Neural crest cell (in vitro differentiated cells): Measurements from ENCODE around the gene CORO6. TPM values are rescaled to one million over a fixed set of nuclear protein-coding genes. Genes with fewer than 3 reads are reported as not detected.

Experiments used
- DNase-seq: peaks from one replicate; pipeline ENCODE4 v3.0.0; 2021; ENCODE audit warnings: low read depth, mixed read lengths, low spot score
- H3K27ac Mint-ChIP-seq: one replicate; pipeline ENCODE4 v1.8.0; 2021; ENCODE audit warnings: mild to moderate bottlenecking, mixed read lengths; ENCODE audit not compliant: unreplicated experiment
- H3K27me3 Mint-ChIP-seq: 2 replicates; pipeline ENCODE4 v1.8.0; 2021; ENCODE audit warnings: low read depth, mild to moderate bottlenecking, mixed read lengths
- H3K36me3 Mint-ChIP-seq: 2 replicates; pipeline ENCODE4 v1.8.0; 2021; ENCODE audit warnings: low read depth, mild to moderate bottlenecking, mixed read lengths
- H3K4me1 Mint-ChIP-seq: 2 replicates; pipeline ENCODE4 v1.8.0; 2021; ENCODE audit warnings: mixed read lengths
- H3K4me3 Mint-ChIP-seq: one replicate; pipeline ENCODE4 v1.8.0; 2021; ENCODE audit warnings: mild to moderate bottlenecking, mixed read lengths
- H3K9me3 Mint-ChIP-seq: 2 replicates; pipeline ENCODE4 v1.8.0; 2021; ENCODE audit warnings: mixed read lengths
- total RNA-seq: library from RNA; stranded (reverse); gene quantifications from 2 replicates; pipeline ENCODE4 v1.2.1, GENCODE V29; 2021
- TF ChIP-seq, protein P1 (sequence below): fragments of 200-600 bp; sonication (generic); conservative IDR thresholded peaks from 2 replicates; pipeline ENCODE4 v1.5.0; 2021; ENCODE audit warnings: antibody characterized with exemption, mild to moderate bottlenecking

CORO6 gene
- total RNA-seq, 1 donor from 2014 or later = 2.7 TPM

DNA sequence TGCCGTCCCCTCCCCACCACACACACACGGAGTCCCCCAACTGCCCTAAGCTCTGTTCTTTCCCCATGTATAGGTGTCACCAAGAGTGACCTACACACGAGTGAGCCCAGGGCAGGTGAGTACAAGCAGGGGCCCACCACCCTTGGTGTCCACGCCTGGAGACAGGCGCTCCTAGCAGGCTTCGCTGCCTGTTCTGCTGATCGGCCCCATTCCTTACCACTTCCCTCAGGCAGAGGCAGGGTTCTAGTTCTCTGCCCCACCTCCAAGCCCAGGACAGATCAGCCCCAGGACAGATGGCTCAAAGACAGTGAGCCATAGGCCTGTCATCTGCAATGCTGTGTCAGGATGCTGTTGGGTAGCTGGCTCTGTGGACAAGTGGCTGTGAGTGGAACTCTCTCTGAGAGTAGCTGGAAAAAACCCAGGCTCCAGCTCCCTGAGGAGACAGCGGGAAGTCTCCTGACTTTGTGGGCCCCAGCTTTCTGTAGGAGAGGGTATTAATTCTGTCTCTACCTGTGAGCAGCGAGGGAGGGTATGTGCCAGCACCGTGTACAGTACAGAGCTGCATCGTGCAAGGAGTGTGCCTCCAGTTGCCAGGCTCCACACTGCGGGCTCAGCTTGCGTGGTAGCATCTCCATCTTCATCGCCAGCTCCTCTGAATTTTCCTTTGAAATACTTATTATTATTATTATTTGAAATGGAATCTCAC, 53.3 kb downstream of the CORO6 start:
- no peaks in the 10 kb centered on the region for H3K36me3 Mint-ChIP-seq
- peaks cover 30% of the 10 kb centered on the region for H3K4me1 Mint-ChIP-seq
- no peaks in the 10 kb centered on the region for H3K9me3 Mint-ChIP-seq
- TF ChIP-seq, protein P1, sequence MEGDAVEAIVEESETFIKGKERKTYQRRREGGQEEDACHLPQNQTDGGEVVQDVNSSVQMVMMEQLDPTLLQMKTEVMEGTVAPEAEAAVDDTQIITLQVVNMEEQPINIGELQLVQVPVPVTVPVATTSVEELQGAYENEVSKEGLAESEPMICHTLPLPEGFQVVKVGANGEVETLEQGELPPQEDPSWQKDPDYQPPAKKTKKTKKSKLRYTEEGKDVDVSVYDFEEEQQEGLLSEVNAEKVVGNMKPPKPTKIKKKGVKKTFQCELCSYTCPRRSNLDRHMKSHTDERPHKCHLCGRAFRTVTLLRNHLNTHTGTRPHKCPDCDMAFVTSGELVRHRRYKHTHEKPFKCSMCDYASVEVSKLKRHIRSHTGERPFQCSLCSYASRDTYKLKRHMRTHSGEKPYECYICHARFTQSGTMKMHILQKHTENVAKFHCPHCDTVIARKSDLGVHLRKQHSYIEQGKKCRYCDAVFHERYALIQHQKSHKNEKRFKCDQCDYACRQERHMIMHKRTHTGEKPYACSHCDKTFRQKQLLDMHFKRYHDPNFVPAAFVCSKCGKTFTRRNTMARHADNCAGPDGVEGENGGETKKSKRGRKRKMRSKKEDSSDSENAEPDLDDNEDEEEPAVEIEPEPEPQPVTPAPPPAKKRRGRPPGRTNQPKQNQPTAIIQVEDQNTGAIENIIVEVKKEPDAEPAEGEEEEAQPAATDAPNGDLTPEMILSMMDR = no peak
- no peak for DNase-seq
- H3K27me3 Mint-ChIP-seq = peaks cover 35% of the 10 kb centered on the region
- no peak overlapping the region for H3K27ac Mint-ChIP-seq
- peak overlapping the region; percentile 93 for H3K4me3 Mint-ChIP-seq

DNA sequence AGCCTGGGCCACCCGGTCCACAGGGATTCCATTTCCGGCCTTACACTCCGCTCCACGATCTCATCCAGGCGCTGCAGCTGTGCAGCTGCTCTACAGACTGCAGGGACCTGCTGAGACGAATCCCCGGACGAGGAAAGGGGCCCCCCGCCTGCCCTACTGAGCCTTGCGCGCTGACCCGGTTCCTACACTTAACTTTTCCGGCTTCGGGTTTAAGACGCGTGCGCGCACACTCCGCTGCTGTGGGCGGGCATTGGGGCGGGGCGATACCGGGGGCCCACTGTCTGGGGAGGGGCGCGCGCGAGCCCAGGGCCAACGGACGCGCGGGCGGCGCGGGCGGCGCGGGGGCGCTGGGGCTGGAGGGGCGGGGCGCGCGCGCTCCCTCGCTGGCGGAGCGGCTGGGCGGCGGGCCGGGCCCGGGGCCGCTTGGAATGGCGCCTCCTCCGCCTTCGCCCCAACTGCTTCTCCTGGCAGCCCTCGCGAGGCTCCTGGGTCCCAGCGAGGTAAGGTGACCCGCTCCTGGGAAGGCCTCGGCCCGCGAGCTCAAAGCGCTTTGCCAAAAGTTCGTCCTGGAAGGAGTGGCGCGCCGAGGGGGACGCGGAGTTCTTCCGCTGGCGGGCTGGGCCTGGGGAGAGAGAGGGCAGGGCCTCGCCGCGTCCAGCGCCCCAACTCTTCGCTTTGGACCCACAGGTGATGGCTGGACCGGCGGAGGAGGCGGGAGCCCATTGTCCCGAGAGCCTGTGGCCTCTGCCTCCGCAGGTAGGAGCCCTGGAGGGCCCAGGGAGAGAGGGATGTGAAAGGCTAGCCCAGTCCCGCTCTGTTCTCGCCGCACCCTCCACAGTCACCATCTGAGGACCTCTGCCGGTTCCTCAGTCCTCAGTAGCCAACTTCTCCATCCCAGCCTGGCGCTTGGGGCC, 54.1 kb downstream of the CORO6 start, which contains the start of gene TP53I13:
Gene TP53I13, plus strand, starts transcription at position 371 of the 914 bp plus-strand sequence. Its CDS starts 58 bp downstream, at position 429.
- Mint-ChIP-seq H3K27me3 (peaks cover 41% of the 10 kb centered on the region), H3K4me3 (peak within 1 kb of the TSS; percentile 97), H3K9me3 (no peaks in the 10 kb centered on the region), H3K27ac (peak within 1 kb of the TSS; percentile 20), H3K36me3 (no peaks in the 10 kb centered on the region), H3K4me1 (peaks cover 30% of the 10 kb centered on the region)
- DNase-seq = peak; percentile 73
- TF ChIP-seq, protein P1 = no peak

DNA sequence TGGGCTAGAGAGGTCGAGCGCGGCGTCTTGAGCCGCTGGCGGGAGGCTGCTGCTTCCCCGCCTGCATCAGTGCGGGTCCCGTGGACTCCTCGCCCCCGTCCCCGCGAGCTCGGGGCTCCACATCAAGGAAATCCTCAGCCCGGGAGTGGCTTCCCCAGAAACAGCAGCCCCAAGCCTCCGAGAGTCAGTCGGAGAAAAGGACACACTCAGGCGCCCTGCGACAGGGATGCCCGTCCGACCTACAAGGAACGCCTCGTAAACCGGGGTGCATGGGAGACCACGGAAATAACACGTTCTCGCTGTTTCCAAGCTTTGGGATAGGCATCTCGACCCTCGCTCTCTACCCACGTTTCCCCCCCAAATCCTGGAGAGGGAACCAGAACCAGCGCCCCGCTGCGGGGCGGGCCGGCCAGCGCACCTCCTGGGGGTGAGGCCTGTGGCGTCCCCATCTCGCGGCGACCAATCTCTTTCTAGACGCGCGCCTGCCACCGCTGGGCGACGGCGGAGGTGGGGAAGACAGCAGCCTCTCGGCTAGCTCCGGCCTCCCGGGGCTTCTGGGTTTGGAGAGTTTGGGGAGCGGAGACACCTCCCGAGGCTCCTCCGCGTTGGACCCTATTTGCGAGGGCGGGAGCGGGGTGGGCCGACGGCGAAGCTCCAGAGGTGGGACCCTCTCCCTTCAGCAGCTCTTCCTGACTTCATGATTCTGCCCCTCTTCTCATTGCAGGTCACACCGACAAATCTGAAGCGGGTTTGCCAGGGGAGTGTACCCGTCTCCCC, 55.0 kb downstream of the CORO6 start:
- Mint-ChIP-seq H3K27ac (peak overlapping the region; percentile 20), H3K36me3 (no peaks in the 10 kb centered on the region), H3K4me1 (peaks cover 26% of the 10 kb centered on the region), H3K27me3 (peaks cover 44% of the 10 kb centered on the region), H3K9me3 (no peaks in the 10 kb centered on the region), H3K4me3 (peak overlapping the region; percentile 97)
- peak; percentile 53 for DNase-seq
- TF ChIP-seq, protein P1 = peak; percentile 47

DNA sequence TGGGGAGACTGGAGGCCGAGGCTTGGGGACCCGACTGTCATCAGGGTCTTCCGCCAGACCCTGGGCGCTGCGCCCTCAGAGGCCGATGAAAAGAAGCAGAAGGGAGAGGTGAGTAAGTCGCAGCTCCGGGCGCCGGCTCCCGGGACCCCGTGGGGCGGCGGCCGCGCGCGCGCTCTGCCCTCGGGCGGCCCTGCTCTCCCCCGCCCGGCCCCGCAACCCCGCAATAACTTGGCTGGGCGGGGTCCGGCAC, 55.5 kb downstream of the CORO6 start:
- Mint-ChIP-seq H3K9me3 (no peaks in the 10 kb centered on the region), H3K27ac (no peak overlapping the region), H3K4me1 (peaks cover 26% of the 10 kb centered on the region), H3K27me3 (peaks cover 49% of the 10 kb centered on the region), H3K36me3 (no peaks in the 10 kb centered on the region), H3K4me3 (peak overlapping the region; percentile 97)
- no peak for DNase-seq
- TF ChIP-seq, protein P1 = no peak

DNA sequence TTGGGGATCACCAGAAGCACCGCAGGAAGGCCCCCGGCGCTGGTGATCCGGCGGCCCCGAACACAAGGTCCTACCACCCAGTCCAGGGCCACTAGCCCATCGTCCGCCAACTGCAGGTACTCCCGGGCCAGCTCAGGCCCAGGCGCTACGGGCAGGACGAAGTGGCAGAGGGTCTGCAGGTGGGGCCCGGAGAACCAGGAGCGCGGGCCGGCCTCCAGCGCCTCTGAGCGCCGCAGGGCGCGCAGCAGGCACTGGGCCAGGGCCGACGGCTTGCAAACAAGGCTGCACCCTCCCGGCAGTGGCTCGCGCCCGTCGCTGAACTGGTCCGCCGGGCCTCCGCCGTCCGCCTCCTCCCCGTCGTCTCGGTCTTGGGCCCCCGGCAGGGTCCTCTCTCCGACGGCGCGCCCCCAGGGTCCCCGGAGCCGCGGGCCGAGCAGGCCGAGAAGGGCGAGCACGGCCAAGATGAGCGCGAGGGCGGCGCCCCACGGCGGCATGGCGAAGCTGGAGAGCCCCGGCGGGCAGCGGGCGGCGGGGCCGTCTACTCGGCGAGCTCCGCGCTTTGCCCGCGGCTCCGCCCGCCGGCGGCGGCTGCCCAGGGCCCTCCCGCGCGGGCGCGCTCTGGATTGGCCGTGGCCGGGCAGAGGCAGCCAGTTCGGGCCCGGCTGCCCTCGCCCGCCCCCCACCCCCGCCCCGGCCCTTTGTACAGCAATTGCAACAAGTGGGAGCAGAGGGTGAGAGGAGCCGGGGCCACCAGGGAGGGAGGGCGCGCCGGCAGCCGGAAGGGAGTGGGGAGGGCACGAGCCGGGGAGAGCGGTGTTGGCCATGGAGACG, 56.0 kb downstream of the CORO6 start, which contains the start of gene ABHD15:
Gene ABHD15, minus strand, starts transcription at position 565 of the 831 bp plus-strand sequence. Its CDS starts 71 bp downstream, at position 494.
- TF ChIP-seq, protein P1 = no peak
- Mint-ChIP-seq H3K36me3 (no peaks in the 10 kb centered on the region), H3K4me3 (peak within 1 kb of the TSS; percentile 97), H3K4me1 (peaks cover 26% of the 10 kb centered on the region), H3K27ac (no peak within 1 kb of the TSS), H3K27me3 (peaks cover 49% of the 10 kb centered on the region), H3K9me3 (no peaks in the 10 kb centered on the region)
- DNase-seq = no peak
